ENCODE data around the gene ALDH1L2. TPM values are rescaled to one million over a fixed set of nuclear protein-coding genes. Genes with fewer than 3 reads are reported as not detected.

ALDH1L2 gene
- total RNA-seq, 3 donors from 2014 or later (not counting 1 experiment from before 2014, with no cell fraction given): 1.1 TPM; not detected in 2

- peaks cover 6% of the 10 kb centered on the region for H3K36me3 ChIP-seq (ENCODE audit: control insufficient read depth, insufficient read depth, low read length)
- Mint-ChIP-seq H3K27me3 (ENCODE audit: low read depth in 2 of 2) (no peaks in the 10 kb centered on the region), H3K4me1 (peaks cover 0 to under 1% of the 10 kb centered on the region in 2 donors), H3K36me3 (no peaks in the 10 kb centered on the region), H3K27ac (no peak overlapping the region), H3K9me3 (no peaks in the 10 kb centered on the region), H3K4me3 (no peak overlapping the region)
- H3K4me3 ChIP-seq (ENCODE audit: low read length): no peak overlapping the region
- H3K4me1 ChIP-seq (ENCODE audit: control insufficient read depth, insufficient read depth, low read length): no peaks in the 10 kb centered on the region
- intact Hi-C loops (cut with micrococcal nuclease): no loop called here
- TF ChIP-seq, protein P1, sequence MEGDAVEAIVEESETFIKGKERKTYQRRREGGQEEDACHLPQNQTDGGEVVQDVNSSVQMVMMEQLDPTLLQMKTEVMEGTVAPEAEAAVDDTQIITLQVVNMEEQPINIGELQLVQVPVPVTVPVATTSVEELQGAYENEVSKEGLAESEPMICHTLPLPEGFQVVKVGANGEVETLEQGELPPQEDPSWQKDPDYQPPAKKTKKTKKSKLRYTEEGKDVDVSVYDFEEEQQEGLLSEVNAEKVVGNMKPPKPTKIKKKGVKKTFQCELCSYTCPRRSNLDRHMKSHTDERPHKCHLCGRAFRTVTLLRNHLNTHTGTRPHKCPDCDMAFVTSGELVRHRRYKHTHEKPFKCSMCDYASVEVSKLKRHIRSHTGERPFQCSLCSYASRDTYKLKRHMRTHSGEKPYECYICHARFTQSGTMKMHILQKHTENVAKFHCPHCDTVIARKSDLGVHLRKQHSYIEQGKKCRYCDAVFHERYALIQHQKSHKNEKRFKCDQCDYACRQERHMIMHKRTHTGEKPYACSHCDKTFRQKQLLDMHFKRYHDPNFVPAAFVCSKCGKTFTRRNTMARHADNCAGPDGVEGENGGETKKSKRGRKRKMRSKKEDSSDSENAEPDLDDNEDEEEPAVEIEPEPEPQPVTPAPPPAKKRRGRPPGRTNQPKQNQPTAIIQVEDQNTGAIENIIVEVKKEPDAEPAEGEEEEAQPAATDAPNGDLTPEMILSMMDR (IDR thresholded peaks at IDR 0.05): no peak
- ATAC-seq (no peak), DNase-seq (no peak)
- H3K9me3 ChIP-seq (ENCODE audit: control insufficient read depth, insufficient read depth, low read length): no peaks in the 10 kb centered on the region
- 95% methylated on average over 7 of the region's 9 CpGs for WGBS (ENCODE audit: insufficient coverage)
- no peaks in the 10 kb centered on the region for H3K27me3 ChIP-seq (ENCODE audit: control insufficient read depth, insufficient read depth, low read length)
- H3K27ac ChIP-seq (ENCODE audit: low read length): no peak overlapping the region
Measured at GRCh38 chr12:105018776-105019175, 65.5 kb downstream of the ALDH1L2 start.

- Histone ChIP-seq H3K9me3 (ENCODE audit: control insufficient read depth, insufficient read depth, low read length) (no peaks in the 10 kb centered on the region), H3K4me3 (ENCODE audit: low read length) (no peak overlapping the region), H3K27me3 (ENCODE audit: control insufficient read depth, insufficient read depth, low read length) (no peaks in the 10 kb centered on the region), H3K36me3 (ENCODE audit: control insufficient read depth, insufficient read depth, low read length) (peaks cover 7% of the 10 kb centered on the region), H3K27ac (ENCODE audit: low read length) (no peak overlapping the region), H3K4me1 (ENCODE audit: control insufficient read depth, insufficient read depth, low read length) (no peaks in the 10 kb centered on the region)
- no peaks in the 10 kb centered on the region for H3K9me3 Mint-ChIP-seq
- DNase-seq (no peak), ATAC-seq (no peak)
- H3K27me3 Mint-ChIP-seq (ENCODE audit: low read depth in 2 of 2): no peaks in the 10 kb centered on the region
- no peak overlapping the region for H3K27ac Mint-ChIP-seq
- no peak overlapping the region for H3K4me3 Mint-ChIP-seq
- WGBS (ENCODE audit: insufficient coverage): 96% methylated on average over 4 of the region's 4 CpGs
- no peaks in the 10 kb centered on the region for H3K4me1 Mint-ChIP-seq
- H3K36me3 Mint-ChIP-seq: no peaks in the 10 kb centered on the region
- TF ChIP-seq, protein P1 (IDR thresholded peaks at IDR 0.05): no peak
- intact Hi-C loops (cut with micrococcal nuclease): no loop called here
Measured at GRCh38 chr12:105018012-105018411, 66.2 kb downstream of the ALDH1L2 start.

DNA sequence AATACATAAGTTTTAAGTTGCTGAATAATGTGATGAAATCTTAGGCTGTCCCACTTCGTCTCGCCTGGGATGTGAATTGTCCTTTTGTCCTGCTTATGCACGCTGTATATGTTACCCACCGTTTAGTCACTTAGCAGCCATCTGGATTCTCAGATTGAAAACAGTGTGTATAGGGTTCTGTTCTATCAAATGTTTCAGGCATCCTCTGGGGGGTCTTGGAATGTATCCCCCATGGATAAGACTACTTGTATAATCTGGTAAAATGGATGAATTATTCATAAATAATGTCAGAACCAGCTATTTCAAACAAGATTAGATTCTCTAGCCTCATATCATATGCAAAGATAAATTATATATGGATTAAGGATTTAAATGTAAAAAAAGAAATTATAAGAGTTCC lies 68.7 kb downstream of the ALDH1L2 start:
- no peaks in the 10 kb centered on the region for H3K9me3 ChIP-seq (ENCODE audit: control insufficient read depth, insufficient read depth, low read length)
- no peak overlapping the region for H3K27ac Mint-ChIP-seq
- H3K27me3 Mint-ChIP-seq (ENCODE audit: low read depth in 2 of 2): no peaks in the 10 kb centered on the region
- no peaks in the 10 kb centered on the region for H3K4me1 Mint-ChIP-seq
- DNase-seq (no peak), ATAC-seq (no peak)
- H3K4me3 ChIP-seq (ENCODE audit: low read length): no peak overlapping the region
- intact Hi-C loops (cut with micrococcal nuclease): no loop called here
- H3K36me3 Mint-ChIP-seq: peaks cover 17% of the 10 kb centered on the region
- TF ChIP-seq, protein P1 (IDR thresholded peaks at IDR 0.05): no peak
- peaks cover 7% of the 10 kb centered on the region for H3K36me3 ChIP-seq (ENCODE audit: control insufficient read depth, insufficient read depth, low read length)
- no peaks in the 10 kb centered on the region for H3K27me3 ChIP-seq (ENCODE audit: control insufficient read depth, insufficient read depth, low read length)
- no peaks in the 10 kb centered on the region for H3K4me1 ChIP-seq (ENCODE audit: control insufficient read depth, insufficient read depth, low read length)
- H3K27ac ChIP-seq (ENCODE audit: low read length): no peak overlapping the region
- no peak overlapping the region for H3K4me3 Mint-ChIP-seq
- H3K9me3 Mint-ChIP-seq: peaks cover 0 to 8% of the 10 kb centered on the region in 2 donors
- WGBS (ENCODE audit: insufficient coverage): 100% methylated on average over 4 of the region's 4 CpGs

DNA sequence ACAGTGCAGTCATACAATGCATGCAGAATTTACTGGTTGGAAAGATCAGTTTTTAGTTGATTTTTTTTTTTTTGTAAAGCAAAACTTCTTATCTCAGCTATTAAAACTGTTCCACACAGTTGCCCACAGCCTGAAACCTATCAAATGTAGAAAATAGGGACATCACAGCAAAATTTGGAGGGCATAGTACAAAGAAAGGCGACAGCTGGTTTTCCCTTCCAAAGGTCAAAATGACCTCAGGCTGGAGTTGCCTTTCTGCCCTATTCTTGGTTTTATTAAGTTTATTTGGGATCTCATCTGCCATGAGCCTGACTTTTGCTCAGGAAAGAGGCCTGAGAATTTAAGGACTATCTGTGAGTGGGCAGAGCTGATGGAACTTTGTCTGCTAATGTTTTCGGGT lies 69.7 kb downstream of the ALDH1L2 start:
- intact Hi-C loops (cut with micrococcal nuclease): no loop called here
- Histone ChIP-seq H3K4me1 (ENCODE audit: control insufficient read depth, insufficient read depth, low read length) (no peaks in the 10 kb centered on the region), H3K36me3 (ENCODE audit: control insufficient read depth, insufficient read depth, low read length) (peaks cover 7% of the 10 kb centered on the region), H3K9me3 (ENCODE audit: control insufficient read depth, insufficient read depth, low read length) (no peaks in the 10 kb centered on the region), H3K27ac (ENCODE audit: low read length) (no peak overlapping the region), H3K4me3 (ENCODE audit: low read length) (no peak overlapping the region), H3K27me3 (ENCODE audit: control insufficient read depth, insufficient read depth, low read length) (no peaks in the 10 kb centered on the region)
- ATAC-seq: no peak
- H3K27ac Mint-ChIP-seq: no peak overlapping the region
- no peak for DNase-seq
- H3K4me1 Mint-ChIP-seq: no peaks in the 10 kb centered on the region
- TF ChIP-seq, protein P1 (IDR thresholded peaks at IDR 0.05): no peak
- H3K4me3 Mint-ChIP-seq: no peak overlapping the region
- H3K9me3 Mint-ChIP-seq: peaks cover 2 to 12% of the 10 kb centered on the region in 2 donors
- H3K36me3 Mint-ChIP-seq: peaks cover 27% of the 10 kb centered on the region
- 100% methylated on average over 2 of the region's 2 CpGs for WGBS (ENCODE audit: insufficient coverage)
- H3K27me3 Mint-ChIP-seq (ENCODE audit: low read depth in 2 of 2): no peaks in the 10 kb centered on the region
